ENCODE data around the gene NFX1.

DNA sequence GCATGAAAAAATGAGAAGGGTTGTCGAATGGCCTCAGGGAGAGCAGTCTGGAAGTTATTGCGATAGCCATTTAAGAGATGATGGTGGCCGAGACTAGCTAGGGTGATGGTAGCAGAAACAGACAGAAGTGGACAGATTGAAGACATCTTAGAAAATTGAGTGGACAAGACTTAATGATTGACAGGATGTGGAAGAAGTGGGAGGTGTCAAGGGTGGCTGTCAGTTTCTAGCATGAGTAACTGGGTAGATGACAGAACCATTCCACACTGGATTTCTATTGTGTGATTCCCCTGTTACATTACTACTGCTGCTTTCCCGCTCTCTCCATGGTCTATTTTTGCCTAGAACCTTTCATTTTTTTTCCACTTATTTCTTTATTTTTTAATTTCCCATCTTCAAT, 12.8 kb upstream of the NFX1 start:
- TF ChIP-seq, protein P1, sequence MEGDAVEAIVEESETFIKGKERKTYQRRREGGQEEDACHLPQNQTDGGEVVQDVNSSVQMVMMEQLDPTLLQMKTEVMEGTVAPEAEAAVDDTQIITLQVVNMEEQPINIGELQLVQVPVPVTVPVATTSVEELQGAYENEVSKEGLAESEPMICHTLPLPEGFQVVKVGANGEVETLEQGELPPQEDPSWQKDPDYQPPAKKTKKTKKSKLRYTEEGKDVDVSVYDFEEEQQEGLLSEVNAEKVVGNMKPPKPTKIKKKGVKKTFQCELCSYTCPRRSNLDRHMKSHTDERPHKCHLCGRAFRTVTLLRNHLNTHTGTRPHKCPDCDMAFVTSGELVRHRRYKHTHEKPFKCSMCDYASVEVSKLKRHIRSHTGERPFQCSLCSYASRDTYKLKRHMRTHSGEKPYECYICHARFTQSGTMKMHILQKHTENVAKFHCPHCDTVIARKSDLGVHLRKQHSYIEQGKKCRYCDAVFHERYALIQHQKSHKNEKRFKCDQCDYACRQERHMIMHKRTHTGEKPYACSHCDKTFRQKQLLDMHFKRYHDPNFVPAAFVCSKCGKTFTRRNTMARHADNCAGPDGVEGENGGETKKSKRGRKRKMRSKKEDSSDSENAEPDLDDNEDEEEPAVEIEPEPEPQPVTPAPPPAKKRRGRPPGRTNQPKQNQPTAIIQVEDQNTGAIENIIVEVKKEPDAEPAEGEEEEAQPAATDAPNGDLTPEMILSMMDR (IDR thresholded peaks at IDR 0.05): no peak
- TF ChIP-seq POLR2A (IDR thresholded peaks at IDR 0.05): no peak

All from thyroid gland (tissue), 4 donors.